ENCODE measurements around the gene ANXA2. TPM values are rescaled to one million over a fixed set of nuclear protein-coding genes. Genes with fewer than 3 reads are reported as not detected.

ANXA2 gene
- total RNA-seq, 1 experiment from 2014 or later, result 6.7 TPM

- Histone ChIP-seq H3K36me3 (ENCODE audit: insufficient read depth, low read length) (peaks cover 17% of the 10 kb centered on the region; the same call in 1 of the 2 replicates), H3K27ac (ENCODE audit: low read length) (no peak overlapping the region), H3K4me3 (ENCODE audit: low read length) (no peak overlapping the region), H3K79me2 (ENCODE audit: low read length) (no peaks in the 10 kb centered on the region), H4K20me1 (ENCODE audit: insufficient read depth, low read depth, low read length) (no peaks in the 10 kb centered on the region), H2AFZ (ENCODE audit: low read length) (no peak overlapping the region), H3K9me3 (ENCODE audit: low read length) (no peaks in the 10 kb centered on the region), H3K9me2 (replicated peaks; ENCODE audit: insufficient read depth, low read length) (no peaks in the 10 kb centered on the region), H3K27me3 (ENCODE audit: low read length) (no peaks in the 10 kb centered on the region), H3K4me2 (ENCODE audit: low read depth, low read length, poor library complexity, severe bottlenecking) (no peak overlapping the region), H3K9ac (ENCODE audit: low read length) (no peak overlapping the region), H3K4me1 (ENCODE audit: low read length) (no peaks in the 10 kb centered on the region)
- DNase-seq, result no peak
These were observed 27.7 kb upstream of the ANXA2 start for GRCh38 chr15:60425461-60425860.

DNA sequence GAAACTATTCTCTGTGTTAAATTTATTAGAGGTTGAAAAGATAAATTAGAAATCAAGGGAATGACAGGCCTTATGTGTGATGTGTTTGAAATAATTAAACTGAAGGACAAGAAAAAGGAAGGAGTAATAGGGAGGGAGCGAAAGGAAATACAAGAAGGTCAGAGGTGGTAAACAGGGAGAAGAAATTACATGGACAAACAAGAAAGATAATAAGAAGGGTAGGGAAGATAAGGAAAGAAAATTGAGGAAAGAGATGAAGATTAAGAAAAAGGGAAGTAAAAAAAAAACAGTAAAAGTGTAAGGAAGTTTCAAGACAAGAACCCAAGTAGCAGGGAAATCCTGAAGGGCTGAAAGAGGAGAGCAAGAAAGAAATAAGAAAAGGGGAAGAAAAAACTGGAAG is 26.2 kb upstream of the ANXA2 start:
- Histone ChIP-seq H4K20me1 (ENCODE audit: insufficient read depth, low read depth, low read length) (no peaks in the 10 kb centered on the region), H3K9me3 (ENCODE audit: low read length) (no peaks in the 10 kb centered on the region), H3K27me3 (ENCODE audit: low read length) (no peaks in the 10 kb centered on the region), H3K4me1 (ENCODE audit: low read length) (no peaks in the 10 kb centered on the region), H3K4me3 (ENCODE audit: low read length) (no peak overlapping the region), H3K9me2 (replicated peaks; ENCODE audit: insufficient read depth, low read length) (no peaks in the 10 kb centered on the region), H3K36me3 (ENCODE audit: insufficient read depth, low read length) (peaks cover 21% of the 10 kb centered on the region; the same call in 1 of the 2 replicates), H3K4me2 (ENCODE audit: low read depth, low read length, poor library complexity, severe bottlenecking) (no peak overlapping the region), H3K9ac (ENCODE audit: low read length) (no peak overlapping the region), H3K79me2 (ENCODE audit: low read length) (no peaks in the 10 kb centered on the region), H3K27ac (ENCODE audit: low read length) (no peak overlapping the region), H2AFZ (ENCODE audit: low read length) (no peak overlapping the region)
- DNase-seq, result no peak

GRCh38 chr15:60423537-60423936 is 25.8 kb upstream of the ANXA2 start:
- Histone ChIP-seq H3K36me3 (ENCODE audit: insufficient read depth, low read length) (peaks cover 18% of the 10 kb centered on the region; the same call in 1 of the 2 replicates), H3K9me2 (replicated peaks; ENCODE audit: insufficient read depth, low read length) (no peaks in the 10 kb centered on the region), H2AFZ (ENCODE audit: low read length) (no peak overlapping the region), H3K4me2 (ENCODE audit: low read depth, low read length, poor library complexity, severe bottlenecking) (no peak overlapping the region), H3K27ac (ENCODE audit: low read length) (no peak overlapping the region), H3K4me3 (ENCODE audit: low read length) (no peak overlapping the region), H4K20me1 (ENCODE audit: insufficient read depth, low read depth, low read length) (no peaks in the 10 kb centered on the region), H3K27me3 (ENCODE audit: low read length) (no peaks in the 10 kb centered on the region), H3K9ac (ENCODE audit: low read length) (no peak overlapping the region), H3K9me3 (ENCODE audit: low read length) (no peaks in the 10 kb centered on the region), H3K4me1 (ENCODE audit: low read length) (no peaks in the 10 kb centered on the region), H3K79me2 (ENCODE audit: low read length) (no peaks in the 10 kb centered on the region)
- no peak for DNase-seq

- Histone ChIP-seq H3K27me3 (ENCODE audit: low read length) (no peaks in the 10 kb centered on the region), H3K79me2 (ENCODE audit: low read length) (no peaks in the 10 kb centered on the region), H3K4me3 (ENCODE audit: low read length) (no peak overlapping the region), H4K20me1 (ENCODE audit: insufficient read depth, low read depth, low read length) (no peaks in the 10 kb centered on the region), H3K9me3 (ENCODE audit: low read length) (no peaks in the 10 kb centered on the region), H3K4me1 (ENCODE audit: low read length) (no peaks in the 10 kb centered on the region), H2AFZ (ENCODE audit: low read length) (no peak overlapping the region), H3K9me2 (replicated peaks; ENCODE audit: insufficient read depth, low read length) (no peaks in the 10 kb centered on the region), H3K9ac (ENCODE audit: low read length) (no peak overlapping the region), H3K4me2 (ENCODE audit: low read depth, low read length, poor library complexity, severe bottlenecking) (no peak overlapping the region), H3K27ac (ENCODE audit: low read length) (no peak overlapping the region), H3K36me3 (ENCODE audit: insufficient read depth, low read length) (peaks cover 14% of the 10 kb centered on the region; the same call in 1 of the 2 replicates)
- no peak for DNase-seq
These were observed 23.8 kb upstream of the ANXA2 start for GRCh38 chr15:60421544-60421943.

- Histone ChIP-seq H3K4me3 (ENCODE audit: low read length) (no peak overlapping the region), H4K20me1 (ENCODE audit: insufficient read depth, low read depth, low read length) (no peaks in the 10 kb centered on the region), H2AFZ (ENCODE audit: low read length) (no peak overlapping the region), H3K27me3 (ENCODE audit: low read length) (no peaks in the 10 kb centered on the region), H3K27ac (ENCODE audit: low read length) (no peak overlapping the region), H3K4me2 (ENCODE audit: low read depth, low read length, poor library complexity, severe bottlenecking) (no peak overlapping the region), H3K9me2 (replicated peaks; ENCODE audit: insufficient read depth, low read length) (no peaks in the 10 kb centered on the region), H3K79me2 (ENCODE audit: low read length) (no peaks in the 10 kb centered on the region), H3K9ac (ENCODE audit: low read length) (no peak overlapping the region), H3K36me3 (ENCODE audit: insufficient read depth, low read length) (peaks cover 14% of the 10 kb centered on the region; the same call in 1 of the 2 replicates), H3K4me1 (ENCODE audit: low read length) (no peaks in the 10 kb centered on the region), H3K9me3 (ENCODE audit: low read length) (no peaks in the 10 kb centered on the region)
- no peak for DNase-seq
These were observed 22.5 kb upstream of the ANXA2 start for GRCh38 chr15:60420203-60420716.

- Histone ChIP-seq H3K27me3 (ENCODE audit: low read length) (no peaks in the 10 kb centered on the region), H2AFZ (ENCODE audit: low read length) (no peak overlapping the region), H3K9me3 (ENCODE audit: low read length) (no peaks in the 10 kb centered on the region), H3K27ac (ENCODE audit: low read length) (no peak overlapping the region), H3K4me3 (ENCODE audit: low read length) (no peak overlapping the region), H4K20me1 (ENCODE audit: insufficient read depth, low read depth, low read length) (no peaks in the 10 kb centered on the region), H3K4me2 (ENCODE audit: low read depth, low read length, poor library complexity, severe bottlenecking) (no peak overlapping the region), H3K36me3 (ENCODE audit: insufficient read depth, low read length) (peaks cover 14% of the 10 kb centered on the region; the same call in 1 of the 2 replicates), H3K9me2 (replicated peaks; ENCODE audit: insufficient read depth, low read length) (no peaks in the 10 kb centered on the region), H3K4me1 (ENCODE audit: low read length) (no peaks in the 10 kb centered on the region), H3K79me2 (ENCODE audit: low read length) (no peaks in the 10 kb centered on the region), H3K9ac (ENCODE audit: low read length) (no peak overlapping the region)
- no peak for DNase-seq
These were observed 22.0 kb upstream of the ANXA2 start for GRCh38 chr15:60419753-60420152.

DNA sequence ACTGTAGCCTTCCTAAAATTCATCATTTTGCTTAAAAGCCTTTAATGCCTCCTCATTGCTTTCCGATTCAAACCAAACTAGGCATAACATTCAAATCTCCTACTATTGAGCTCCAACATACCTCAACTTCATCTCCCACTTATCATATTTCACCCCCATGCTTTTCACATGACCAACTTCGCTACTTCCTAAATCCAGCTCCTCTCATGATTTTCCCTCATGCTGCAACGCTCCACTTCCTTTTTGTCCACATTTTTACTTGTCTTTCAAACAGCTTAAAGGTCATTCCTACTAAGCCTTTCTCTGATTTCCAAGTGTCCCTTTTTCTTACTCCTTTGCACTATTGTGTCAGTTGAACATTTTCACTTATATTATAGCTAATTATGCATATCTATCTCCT is 20.3 kb upstream of the ANXA2 start:
- H3K27me3 ChIP-seq (ENCODE audit: low read length), result no peaks in the 10 kb centered on the region
- no peaks in the 10 kb centered on the region for H3K9me2 ChIP-seq (replicated peaks; ENCODE audit: insufficient read depth, low read length)
- H3K9me3 ChIP-seq (ENCODE audit: low read length), result no peaks in the 10 kb centered on the region
- no peaks in the 10 kb centered on the region for H3K79me2 ChIP-seq (ENCODE audit: low read length)
- no peak overlapping the region for H2AFZ ChIP-seq (ENCODE audit: low read length)
- no peak overlapping the region for H3K27ac ChIP-seq (ENCODE audit: low read length)
- H3K9ac ChIP-seq (ENCODE audit: low read length), result no peak overlapping the region
- H4K20me1 ChIP-seq (ENCODE audit: insufficient read depth, low read depth, low read length), result no peaks in the 10 kb centered on the region
- no peaks in the 10 kb centered on the region for H3K4me1 ChIP-seq (ENCODE audit: low read length)
- no peak for DNase-seq
- peaks cover 8% of the 10 kb centered on the region; the same call in 1 of the 2 replicates for H3K36me3 ChIP-seq (ENCODE audit: insufficient read depth, low read length)
- no peak overlapping the region for H3K4me2 ChIP-seq (ENCODE audit: low read depth, low read length, poor library complexity, severe bottlenecking)
- no peak overlapping the region for H3K4me3 ChIP-seq (ENCODE audit: low read length)

DNA sequence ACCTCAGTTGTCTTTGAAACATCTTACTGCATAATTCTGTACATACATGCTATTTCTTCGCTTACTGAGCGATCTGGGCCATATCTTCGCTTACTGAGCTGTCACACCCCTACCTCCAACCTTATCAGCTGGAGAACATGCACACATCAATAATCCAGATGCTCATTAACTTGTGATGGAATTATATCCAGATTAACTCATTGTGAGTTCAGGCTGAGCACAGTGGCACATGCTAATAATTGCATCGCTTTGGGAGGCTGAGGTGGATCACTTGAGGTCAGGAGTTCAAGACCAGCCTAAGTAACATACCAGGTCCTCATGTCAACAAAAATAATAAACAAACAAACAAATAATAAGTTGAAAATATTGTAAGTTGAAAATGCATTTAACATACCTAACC is 19.3 kb upstream of the ANXA2 start:
- H3K27me3 ChIP-seq (ENCODE audit: low read length), result no peaks in the 10 kb centered on the region
- H4K20me1 ChIP-seq (ENCODE audit: insufficient read depth, low read depth, low read length), result no peaks in the 10 kb centered on the region
- H2AFZ ChIP-seq (ENCODE audit: low read length), result no peak overlapping the region
- no peaks in the 10 kb centered on the region for H3K4me1 ChIP-seq (ENCODE audit: low read length)
- DNase-seq, result no peak
- H3K9ac ChIP-seq (ENCODE audit: low read length), result no peak overlapping the region
- no peak overlapping the region for H3K4me2 ChIP-seq (ENCODE audit: low read depth, low read length, poor library complexity, severe bottlenecking)
- no peak overlapping the region for H3K4me3 ChIP-seq (ENCODE audit: low read length)
- H3K79me2 ChIP-seq (ENCODE audit: low read length), result no peaks in the 10 kb centered on the region
- H3K36me3 ChIP-seq (ENCODE audit: insufficient read depth, low read length), result peaks cover 5% of the 10 kb centered on the region; the same call in 1 of the 2 replicates
- no peaks in the 10 kb centered on the region for H3K9me3 ChIP-seq (ENCODE audit: low read length)
- H3K9me2 ChIP-seq (replicated peaks; ENCODE audit: insufficient read depth, low read length), result no peaks in the 10 kb centered on the region
- no peak overlapping the region for H3K27ac ChIP-seq (ENCODE audit: low read length)

All from Karpas-422 (cell line).